Esophagus mucosa (tissue), 1 donor: ENCODE measurements around the gene CYP2A6. TPM values are rescaled to one million over a fixed set of nuclear protein-coding genes. Genes with fewer than 3 reads are reported as not detected.

Source experiments
- ATAC-seq: fragments of 200-7000 bp; cut with Tn5 transposase; one replicate; pipeline ENCODE4 v1.9.1; 2020
- total RNA-seq: library from RNA; stranded (reverse); gene quantifications from one replicate; pipeline ENCODE4 v1.2.4, GENCODE V29; 2023
- donor health status: DM: yes; HTN: yes; CAD: no.

CYP2A6 gene
- total RNA-seq, 1 donor from 2014 or later: 0.24 TPM

DNA sequence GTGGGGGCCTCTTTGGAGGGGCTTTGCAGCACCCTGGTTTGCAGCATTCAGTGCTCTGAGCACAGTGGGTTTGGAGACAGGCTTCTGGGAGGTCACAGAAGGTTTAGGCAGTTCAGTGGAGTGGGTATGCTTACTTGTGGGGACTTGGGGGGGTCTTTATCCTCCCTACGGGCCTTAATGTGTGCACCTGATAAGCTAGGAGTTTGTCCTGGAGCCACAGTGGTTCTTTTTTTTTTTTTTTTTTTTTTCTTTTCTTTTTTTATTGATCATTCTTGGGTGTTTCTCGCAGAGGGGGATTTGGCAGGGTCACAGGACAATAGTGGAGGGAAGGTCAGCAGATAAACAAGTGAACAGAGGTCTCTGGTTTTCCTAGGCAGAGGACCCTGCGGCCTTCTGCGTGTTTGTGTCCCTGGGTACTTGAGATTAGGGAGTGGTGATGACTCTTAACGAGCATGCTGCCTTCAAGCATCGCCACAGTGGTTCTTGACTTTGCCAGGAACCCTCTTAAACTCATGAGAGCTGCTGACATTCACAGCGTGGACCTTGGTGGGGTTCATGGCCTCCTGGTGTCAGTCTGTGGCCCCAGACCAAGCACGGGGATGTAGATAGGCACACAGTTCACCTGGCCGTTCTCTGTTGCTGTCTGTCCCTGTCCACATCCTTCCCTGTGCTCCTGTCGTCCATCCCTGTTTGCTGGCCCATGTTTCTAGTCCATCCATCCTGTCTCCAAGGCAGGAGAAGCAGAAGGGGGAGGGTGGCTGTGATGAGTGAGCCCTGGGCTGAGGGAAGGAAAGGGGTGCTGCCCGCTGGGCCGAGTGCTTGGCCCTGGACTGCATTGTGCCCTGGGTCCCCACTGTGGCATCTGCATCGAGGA is 48.6 kb downstream of the CYP2A6 start:
- ATAC-seq: no peak

GRCh38 chr19:40800997-40801377 is 49.3 kb downstream of the CYP2A6 start:
- no peak for ATAC-seq

DNA sequence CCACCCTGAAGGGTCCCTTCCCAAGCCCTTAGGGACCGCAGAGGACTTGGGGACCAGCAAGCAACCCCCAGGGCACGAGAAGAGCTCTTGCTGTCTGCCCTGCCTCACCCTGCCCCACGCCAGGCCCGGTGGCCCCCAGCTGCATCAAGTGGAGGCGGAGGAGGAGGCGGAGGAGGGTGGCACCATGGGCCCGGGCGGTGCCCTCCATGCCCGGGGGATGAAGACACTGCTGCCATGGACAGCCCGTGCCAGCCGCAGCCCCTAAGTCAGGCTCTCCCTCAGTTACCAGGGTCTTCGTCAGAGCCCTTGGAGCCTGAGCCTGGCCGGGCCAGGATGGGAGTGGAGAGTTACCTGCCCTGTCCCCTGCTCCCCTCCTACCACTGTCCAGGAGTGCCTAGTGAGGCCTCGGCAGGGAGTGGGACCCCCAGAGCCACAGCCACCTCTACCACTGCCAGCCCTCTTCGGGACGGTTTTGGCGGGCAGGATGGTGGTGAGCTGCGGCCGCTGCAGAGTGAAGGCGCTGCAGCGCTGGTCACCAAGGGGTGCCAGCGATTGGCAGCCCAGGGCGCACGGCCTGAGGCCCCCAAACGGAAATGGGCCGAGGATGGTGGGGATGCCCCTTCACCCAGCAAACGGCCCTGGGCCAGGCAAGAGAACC is 49.8 kb downstream of the CYP2A6 start:
- ATAC-seq: no peak

DNA sequence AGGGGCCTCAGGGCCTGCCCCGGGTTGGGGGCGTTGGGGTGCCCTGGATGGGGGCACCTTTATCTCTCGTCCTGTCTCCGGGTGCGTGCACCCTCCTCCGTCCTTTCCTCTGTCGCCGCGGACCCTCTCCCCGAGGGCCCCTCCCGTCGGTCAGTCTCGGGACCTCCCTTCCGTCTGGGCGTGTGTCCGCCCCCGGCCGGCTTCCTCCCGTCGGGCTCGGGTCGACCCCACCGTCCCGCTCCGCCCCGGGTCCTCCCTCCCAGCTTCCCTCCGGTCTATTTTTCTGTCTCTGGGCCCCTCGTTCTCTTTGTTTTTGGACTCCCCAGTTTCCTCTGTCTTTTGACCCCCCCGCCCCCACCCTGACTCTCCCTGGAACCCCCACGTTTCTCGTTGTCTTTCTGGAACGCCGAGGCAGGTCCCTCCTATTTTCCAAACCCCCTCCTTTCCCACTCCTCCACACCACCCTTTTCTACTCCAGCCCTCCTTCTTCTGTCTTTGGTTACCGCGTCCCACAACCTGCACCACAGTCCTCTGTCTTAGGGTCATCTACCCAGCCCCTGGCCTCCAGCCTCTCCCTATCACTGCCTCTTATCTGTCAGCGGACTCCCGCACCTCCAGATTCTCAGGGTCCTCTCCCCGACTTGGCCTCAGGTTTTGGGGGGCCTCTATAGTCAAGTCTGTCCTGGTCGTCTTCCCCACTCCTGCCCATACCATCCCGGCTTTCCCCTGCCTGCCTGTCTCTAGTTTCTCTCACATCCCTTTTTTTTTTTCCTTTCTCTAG is 50.5 kb downstream of the CYP2A6 start:
- ATAC-seq: peak; percentile 0

DNA sequence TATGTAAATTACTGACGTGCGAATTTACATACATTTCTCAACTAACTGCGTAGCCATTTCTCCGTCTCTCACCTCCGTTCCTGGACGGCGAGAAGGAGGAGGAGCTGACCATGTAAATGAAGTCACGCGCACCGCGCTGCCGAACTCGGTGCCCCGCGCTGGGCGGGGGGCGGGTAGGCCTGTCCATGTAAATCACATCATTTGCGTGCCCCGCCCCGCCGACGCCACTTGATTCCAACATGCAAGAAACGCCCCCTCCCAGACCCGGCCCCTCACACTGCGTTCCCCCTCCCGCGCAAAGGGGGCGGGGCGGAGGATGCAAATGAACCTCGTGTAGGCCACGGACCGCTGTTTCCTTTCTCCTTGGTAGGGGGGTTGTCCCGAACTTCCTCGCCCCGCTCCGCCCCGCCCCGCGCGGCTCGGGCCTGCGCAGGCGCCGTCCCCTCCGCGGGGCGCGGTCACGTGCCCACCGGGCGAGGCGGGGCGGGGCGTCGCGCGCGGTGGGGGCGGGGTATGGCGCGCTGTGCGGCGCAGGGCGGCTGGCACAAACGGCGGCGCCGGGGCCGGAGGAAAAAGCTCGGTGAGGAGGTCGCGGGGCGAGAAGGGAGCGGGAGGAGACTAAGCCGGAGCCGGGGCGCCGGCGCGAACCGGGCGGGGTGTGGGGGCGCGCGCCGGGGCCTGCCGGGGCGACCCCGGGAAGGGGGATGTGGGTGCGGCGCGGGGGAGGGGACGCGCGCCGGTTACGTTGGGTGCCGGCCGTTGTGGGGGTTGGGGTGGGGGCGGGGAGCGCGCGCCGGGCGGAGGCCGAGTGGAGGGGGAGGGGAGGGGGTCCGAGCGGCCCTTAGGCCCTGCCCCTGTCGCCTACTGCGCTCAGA is 51.3 kb downstream of the CYP2A6 start, which contains the start of gene EGLN2:
EGLN2 (plus strand) TSS at position 509 of the 875 bp plus-strand sequence. CDS start 1,382 bp downstream, outside the sequence.
- peak; percentile 93 for ATAC-seq

GRCh38 chr19:40797963-40798682 is 52.1 kb downstream of the CYP2A6 start:
- ATAC-seq: peak; percentile 44

GRCh38 chr19:40797166-40797962 is 52.9 kb downstream of the CYP2A6 start:
- no peak for ATAC-seq

Other genes with a start within 250 kb of the CYP2A6 start
- 68.1 TPM for gene LTBP4, start 249.1 kb downstream of the CYP2A6 start, total RNA-seq
- 11.0 TPM for gene NUMBL, start 159.8 kb downstream of the CYP2A6 start, total RNA-seq
- gene COQ8B, start 133.6 kb downstream of the CYP2A6 start, total RNA-seq: 18.7 TPM
- gene ITPKC, start 133.3 kb downstream of the CYP2A6 start, total RNA-seq: 59.5 TPM
- 5.4 TPM for gene ACTMAP, start 100.0 kb downstream of the CYP2A6 start, total RNA-seq
- 69.8 TPM for gene SNRPA, start 99.2 kb downstream of the CYP2A6 start, total RNA-seq
- 7.5 TPM for gene MIA, start 74.9 kb downstream of the CYP2A6 start, total RNA-seq
- 17.8 TPM for gene RAB4B, start 72.2 kb downstream of the CYP2A6 start, total RNA-seq
- 32.1 TPM for gene EGLN2, start 51.3 kb downstream of the CYP2A6 start, total RNA-seq
- not detected for gene CYP2A7, start 31.8 kb upstream of the CYP2A6 start, total RNA-seq
- gene CYP2B6, start 140.8 kb upstream of the CYP2A6 start, total RNA-seq: not detected
- not detected for gene CYP2A13, start 238.0 kb upstream of the CYP2A6 start, total RNA-seq